Ishikawa (cell line): Measurements from ENCODE around the gene GLT8D1.

ENCODE experiments used
- CEBPB ChIP-seq: IDR thresholded peaks from 2 replicates; pipeline ENCODE4 v1.6.1; 2012
- CREB1 ChIP-seq: IDR thresholded peaks from 2 replicates; pipeline ENCODE4 v1.6.1; 2012; ENCODE audit warnings: low read depth
- EP300 ChIP-seq: IDR thresholded peaks from 2 replicates; pipeline ENCODE4 v1.6.1; 2012; ENCODE audit warnings: borderline replicate concordance
- FOXM1 ChIP-seq: IDR thresholded peaks from 2 replicates; pipeline ENCODE4 v1.6.1; 2012; ENCODE audit warnings: low read depth, borderline replicate concordance
- MAX ChIP-seq: IDR thresholded peaks from 2 replicates; pipeline ENCODE4 v1.6.1; 2012
- NFIC ChIP-seq: IDR thresholded peaks from 2 replicates; pipeline ENCODE4 v1.6.1; 2012
- RAD21 ChIP-seq: IDR thresholded peaks from 2 replicates; pipeline ENCODE4 v1.6.1; 2012; ENCODE audit warnings: low read depth
- REST ChIP-seq: IDR thresholded peaks from 2 replicates; pipeline ENCODE4 v1.6.1; 2012; ENCODE audit warnings: low read depth, mild to moderate bottlenecking
- TAF1 ChIP-seq: IDR thresholded peaks from 2 replicates; pipeline ENCODE4 v1.6.1; 2012; ENCODE audit warnings: low read depth, mild to moderate bottlenecking
- TEAD4 ChIP-seq: IDR thresholded peaks from 2 replicates; pipeline ENCODE4 v1.6.1; 2012
- YY1 ChIP-seq: IDR thresholded peaks from 2 replicates; pipeline ENCODE4 v1.6.1; 2012; ENCODE audit warnings: low read depth
- ZBTB7A ChIP-seq: IDR thresholded peaks from 2 replicates; pipeline ENCODE4 v1.6.1; 2012; ENCODE audit warnings: low read depth

GRCh38 chr3:52705688-52706686 is at the start of gene GLT8D1, which contains the start of gene SPCS1:
- TF ChIP-seq CREB1, result peak; percentile 38; the same call in 1 of the 2 replicates
- TF ChIP-seq TAF1, result peak; percentile 81
- TF ChIP-seq RAD21, result no peak
- TF ChIP-seq MAX, result peak; percentile 77
- no peak for TF ChIP-seq REST
- TF ChIP-seq YY1, result peak; percentile 94
- no peak for TF ChIP-seq CEBPB
- TF ChIP-seq TEAD4, result no peak
- TF ChIP-seq NFIC, result peak; percentile 84
- TF ChIP-seq FOXM1, result no peak
- TF ChIP-seq EP300, result no peak
- TF ChIP-seq ZBTB7A, result no peak; the same call in 1 of the 2 replicates
